DMS79 (cell line): ENCODE measurements around the gene INPP5E.

ENCODE experiments used
- DNase-seq: peaks from one replicate; lab custom pipeline; 2025; lab: John Stamatoyannopoulos, UW

Gene INPP5E

GRCh38 chr9:136473354-136473721 lies 33.7 kb upstream of the INPP5E start:
- DNase-seq: no peak

GRCh38 chr9:136472640-136473353 lies 33.2 kb upstream of the INPP5E start:
- no peak for DNase-seq

- DNase-seq: no peak
These were observed 32.3 kb upstream of the INPP5E start for GRCh38 chr9:136471802-136472487.

GRCh38 chr9:136470792-136471469 lies 31.3 kb upstream of the INPP5E start:
- no peak for DNase-seq

GRCh38 chr9:136470356-136470755 lies 30.7 kb upstream of the INPP5E start:
- DNase-seq: no peak

GRCh38 chr9:136467766-136468165 lies 28.1 kb upstream of the INPP5E start:
- no peak for DNase-seq

GRCh38 chr9:136466155-136466541 lies 26.5 kb upstream of the INPP5E start:
- DNase-seq: no peak

GRCh38 chr9:136465500-136466154 lies 26.0 kb upstream of the INPP5E start:
- no peak for DNase-seq

- DNase-seq: no peak
These were observed 24.6 kb upstream of the INPP5E start for GRCh38 chr9:136464241-136464640.

GRCh38 chr9:136463578-136463977 lies 23.9 kb upstream of the INPP5E start:
- no peak for DNase-seq

- DNase-seq: no peak
These were observed 23.0 kb upstream of the INPP5E start for GRCh38 chr9:136462664-136463063.

- no peak for DNase-seq
These were observed 21.2 kb upstream of the INPP5E start for GRCh38 chr9:136460772-136461325.

- DNase-seq: no peak
These were observed 19.8 kb upstream of the INPP5E start for GRCh38 chr9:136459425-136459824.

GRCh38 chr9:136457326-136457725 lies 17.7 kb upstream of the INPP5E start:
- DNase-seq: no peak

- DNase-seq: no peak
These were observed 16.6 kb upstream of the INPP5E start for GRCh38 chr9:136456258-136456657.

- no peak for DNase-seq
These were observed 15.7 kb upstream of the INPP5E start for GRCh38 chr9:136455043-136456002.

- DNase-seq: no peak
These were observed 14.6 kb upstream of the INPP5E start for GRCh38 chr9:136454026-136454796.

- no peak for DNase-seq
These were observed 13.7 kb upstream of the INPP5E start for GRCh38 chr9:136453326-136453725.

GRCh38 chr9:136451221-136451877 lies 11.7 kb upstream of the INPP5E start:
- DNase-seq: no peak

- no peak for DNase-seq
These were observed 9.0 kb upstream of the INPP5E start for GRCh38 chr9:136448655-136449054.
